Caco-2 (cell line): ENCODE data around the gene CALML3. TPM values are rescaled to one million over a fixed set of nuclear protein-coding genes. Genes with fewer than 3 reads are reported as not detected.

Experiments used
- BruUV-seq: library from RNA; stranded (reverse); fragments of 400-500 nt; replicated peaks from 2 replicates; lab custom pipeline; 2021; lab: Mats Ljungman, UMichigan
- CTCF ChIA-PET: fragments of 300-600 bp; sonication (Branson Sonifier 250); formaldehyde crosslinking; loops from one replicate; lab custom pipeline; 2022; ENCODE audit warnings: antibody characterized with exemption; lab: Charles Lee
- POLR2A ChIA-PET: fragments of 300-600 bp; sonication (Branson Sonifier 250); formaldehyde crosslinking; loops from one replicate; lab custom pipeline; 2022; ENCODE audit warnings: antibody characterized with exemption; lab: Charles Lee
- DNase-seq, 2 experiments: peaks; one replicate each; pipeline versions ENCODE4 v3.0.0 to v3.0.0-alpha.2; 2020 to 2022
- H3K27me3 ChIP-seq: replicated peaks from 2 replicates; pipeline ENCODE4 v1.6.0; 2011; ENCODE audit warnings: low read length; ENCODE audit not compliant: control insufficient read depth, insufficient read depth
- H3K36me3 ChIP-seq: 2 replicates; pipeline ENCODE4 v1.5.1; 2011; ENCODE audit warnings: low read length; ENCODE audit not compliant: control insufficient read depth, insufficient read depth
- H3K4me1 ChIP-seq: fragments of 250-450 bp; sonication (Bioruptor Pico); 2 replicates; pipeline ENCODE4 v1.5.1; 2020; ENCODE audit warnings: mild to moderate bottlenecking
- H3K4me3 ChIP-seq: 2 replicates; pipeline ENCODE4 v1.5.1; 2011; ENCODE audit warnings: low read depth, mild to moderate bottlenecking, control low read depth, low read length
- H3K9me3 ChIP-seq: fragments of 250-450 bp; sonication (Bioruptor Pico); 2 replicates; pipeline ENCODE4 v1.5.1; 2020; ENCODE audit warnings: mild to moderate bottlenecking, moderate library complexity
- H3K27ac Mint-ChIP-seq: one replicate; pipeline ENCODE4 v1.8.0; 2022; ENCODE audit warnings: mixed read lengths; ENCODE audit not compliant: unreplicated experiment
- H3K27me3 Mint-ChIP-seq: one replicate; pipeline ENCODE4 v1.8.0; 2022; ENCODE audit warnings: mixed read lengths; ENCODE audit not compliant: insufficient read depth, unreplicated experiment
- H3K36me3 Mint-ChIP-seq: one replicate; pipeline ENCODE4 v1.8.0; 2022; ENCODE audit warnings: mild to moderate bottlenecking, mixed read lengths; ENCODE audit not compliant: insufficient read depth, unreplicated experiment
- H3K4me1 Mint-ChIP-seq: one replicate; pipeline ENCODE4 v1.8.0; 2022; ENCODE audit warnings: low read depth, mixed read lengths; ENCODE audit not compliant: unreplicated experiment
- H3K4me3 Mint-ChIP-seq: one replicate; pipeline ENCODE4 v1.8.0; 2022; ENCODE audit warnings: mild to moderate bottlenecking, moderate library complexity, mixed read lengths; ENCODE audit not compliant: unreplicated experiment
- H3K9me3 Mint-ChIP-seq: one replicate; pipeline ENCODE4 v1.8.0; 2022; ENCODE audit warnings: mixed read lengths; ENCODE audit not compliant: unreplicated experiment
- CTCF ChIP-seq, 2 experiments: fragments of 200-600 bp in 1 of 2; IDR thresholded peaks; 1 replicate in 1 of 2; 2 replicates in 1 of 2; pipeline versions ENCODE4 v1.5.1 to v1.8.0; 2011 to 2022; ENCODE audit warnings: antibody characterized with exemption in 1 of 2, control low read depth in 1 of 2, inconsistent platforms in 1 of 2, low read depth in 1 of 2, low read length in 1 of 2, mild to moderate bottlenecking in 1 of 2, moderate library complexity in 1 of 2; ENCODE audit not compliant: insufficient read depth in 1 of 2, severe bottlenecking in 1 of 2, unreplicated experiment in 1 of 2
- intact Hi-C: fragments of 100-400 bp; cut with micrococcal nuclease; formaldehyde crosslinking; loops from one replicate; pipeline ENCODE4 v1.10.0; 2022; ENCODE audit not compliant: unreplicated experiment
- total RNA-seq: library from RNA; stranded (reverse); gene quantifications from 2 replicates; pipeline ENCODE4 v1.2.3, GENCODE V29; 2022

Gene CALML3
- total RNA-seq, 1 experiment from 2014 or later, result 0.18 TPM

GRCh38 chr10:5492929-5493576, 31.7 kb upstream of the CALML3 start:
- Histone ChIP-seq H3K36me3 (peaks cover 7% of the 10 kb centered on the region), H3K9me3 (peaks cover 18% of the 10 kb centered on the region), H3K4me1 (peaks cover 59% of the 10 kb centered on the region), H3K4me3 (peak overlapping the region; percentile 19), H3K27me3 (no peaks in the 10 kb centered on the region)
- Mint-ChIP-seq H3K4me3 (peak overlapping the region; percentile 55), H3K27ac (peak overlapping the region; percentile 83), H3K36me3 (peaks cover 41% of the 10 kb centered on the region), H3K4me1 (peaks cover 11% of the 10 kb centered on the region), H3K9me3 (peaks cover 10% of the 10 kb centered on the region), H3K27me3 (no peaks in the 10 kb centered on the region)
- intact Hi-C loops, result loop anchor here (1.0 kb wide), 3 partner anchors 10 to 47 kb away; no protein-coding TSS in a partner anchor
- ChIA-PET CTCF (interaction anchor here (0.7 to 1.5 kb wide), 4 partner anchors 29 to 130 kb away, joined by 3 to 8 read pairs (median 4); no protein-coding TSS in a partner anchor), POLR2A (interaction anchor here (0.7 to 0.9 kb wide), 3 partner anchors 25 to 75 kb away, joined by 3 to 5 read pairs (median 4); no protein-coding TSS in a partner anchor)
- no peak for TF ChIP-seq CTCF (IDR thresholded peaks at IDR 0.05; ENCODE audit: insufficient read depth in 1 of 2, low read depth in 1 of 2, low read length in 1 of 2, severe bottlenecking in 1 of 2, unreplicated experiment in 1 of 2)
- peak in 1 of 2 experiments; percentile 69 for DNase-seq
- TSS peak; percentile 30 for BruUV-seq

DNA sequence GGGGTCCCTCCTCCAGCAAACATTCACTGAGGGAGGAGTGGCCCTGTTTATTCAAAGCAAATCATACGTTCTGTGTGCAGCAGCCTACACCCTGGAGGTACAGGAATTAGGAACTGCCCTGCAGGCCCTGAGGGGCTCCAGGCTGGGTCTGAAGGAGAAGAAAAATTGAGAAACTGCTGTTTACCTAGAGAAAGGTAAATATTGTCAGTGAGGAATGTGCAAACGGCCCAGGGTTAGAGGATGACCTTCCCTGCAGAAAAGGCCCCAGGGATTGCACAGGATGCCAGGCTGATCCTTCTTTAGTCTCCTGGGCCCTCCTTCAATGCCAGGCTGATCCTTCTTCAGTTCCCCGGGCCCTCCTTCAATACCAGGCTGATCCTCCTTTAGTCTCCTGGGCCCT, 31.1 kb upstream of the CALML3 start:
- no TSS peak for BruUV-seq
- peak overlapping the region; percentile 19 for H3K4me3 ChIP-seq
- no peaks in the 10 kb centered on the region for H3K27me3 ChIP-seq
- intact Hi-C loops, result loop anchor here (1.0 kb wide), 3 partner anchors 10 to 47 kb away; no protein-coding TSS in a partner anchor
- peaks cover 10% of the 10 kb centered on the region for H3K9me3 Mint-ChIP-seq
- no peak for TF ChIP-seq CTCF (IDR thresholded peaks at IDR 0.05; ENCODE audit: insufficient read depth in 1 of 2, low read depth in 1 of 2, low read length in 1 of 2, severe bottlenecking in 1 of 2, unreplicated experiment in 1 of 2)
- POLR2A ChIA-PET, result interaction anchor here (0.7 to 0.9 kb wide), 2 partner anchors 55 to 74 kb away, joined by 3 to 4 read pairs; no protein-coding TSS in a partner anchor
- H3K36me3 Mint-ChIP-seq, result peaks cover 35% of the 10 kb centered on the region
- H3K27ac Mint-ChIP-seq, result peak overlapping the region; percentile 83
- no peaks in the 10 kb centered on the region for H3K27me3 Mint-ChIP-seq
- peaks cover 53% of the 10 kb centered on the region for H3K4me1 ChIP-seq
- H3K4me1 Mint-ChIP-seq, result peaks cover 8% of the 10 kb centered on the region
- CTCF ChIA-PET, result interaction anchor here (0.7 to 1.5 kb wide), 4 partner anchors 30 to 129 kb away, joined by 3 to 8 read pairs (median 4); no protein-coding TSS in a partner anchor
- peaks cover 7% of the 10 kb centered on the region for H3K36me3 ChIP-seq
- DNase-seq, result peak; percentile 89 to 92
- H3K4me3 Mint-ChIP-seq, result peak overlapping the region; percentile 55
- H3K9me3 ChIP-seq, result peaks cover 18% of the 10 kb centered on the region

DNA sequence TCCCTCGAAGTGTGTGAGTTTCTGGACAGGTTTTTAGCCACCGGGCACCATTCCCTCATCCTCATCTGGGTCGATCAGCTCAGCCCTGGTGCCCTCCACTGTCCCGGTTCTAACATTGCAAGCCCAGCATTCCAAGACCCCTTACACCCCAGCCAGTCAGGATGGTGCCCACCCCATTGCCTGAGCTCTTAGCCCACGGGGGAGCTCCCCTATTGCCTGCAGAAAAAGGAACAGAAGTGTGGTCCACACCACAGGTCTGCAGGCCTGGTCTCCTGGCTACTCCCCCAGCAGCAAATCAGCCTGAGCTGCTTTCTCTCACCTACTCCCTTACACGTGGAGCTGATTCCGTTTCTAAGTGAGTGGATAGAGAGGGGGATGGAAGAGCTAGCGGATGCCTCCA, 30.1 kb upstream of the CALML3 start:
- TF ChIP-seq CTCF (IDR thresholded peaks at IDR 0.05; ENCODE audit: insufficient read depth in 1 of 2, low read depth in 1 of 2, low read length in 1 of 2, severe bottlenecking in 1 of 2, unreplicated experiment in 1 of 2), result no peak
- CTCF ChIA-PET, result interaction anchor here (2.2 kb wide), 1 partner anchor 128 kb away, joined by 6 read pairs; no protein-coding TSS in a partner anchor
- Mint-ChIP-seq H3K27me3 (no peaks in the 10 kb centered on the region), H3K4me3 (no peak overlapping the region), H3K4me1 (no peaks in the 10 kb centered on the region), H3K36me3 (peaks cover 27% of the 10 kb centered on the region), H3K27ac (peak overlapping the region; percentile 83), H3K9me3 (peaks cover 10% of the 10 kb centered on the region)
- no peak for DNase-seq
- Histone ChIP-seq H3K4me1 (peaks cover 44% of the 10 kb centered on the region), H3K36me3 (peaks cover 7% of the 10 kb centered on the region), H3K27me3 (no peaks in the 10 kb centered on the region), H3K9me3 (peaks cover 18% of the 10 kb centered on the region), H3K4me3 (no peak overlapping the region)
- BruUV-seq, result no TSS peak
- POLR2A ChIA-PET, result interaction anchor here (1.5 kb wide), 1 partner anchor 48 kb away, joined by 5 read pairs; no protein-coding TSS in a partner anchor
- intact Hi-C loops, result no loop called here
